NCI-H526 (cell line): ENCODE results near the gene CANX.

Experiments
- DNase-seq, 2 experiments: peaks; one replicate each; lab custom pipeline; 2025; lab: John Stamatoyannopoulos, UW

CANX gene

GRCh38 chr5:179753971-179754370 is 55.2 kb downstream of the CANX start:
- DNase-seq, result no peak

- DNase-seq, result no peak
Measured at GRCh38 chr5:179755022-179755421, 56.3 kb downstream of the CANX start.

- DNase-seq, result no peak
Measured at GRCh38 chr5:179758955-179759354, 60.2 kb downstream of the CANX start.

- DNase-seq, result no peak
Measured at GRCh38 chr5:179759581-179760551, 61.1 kb downstream of the CANX start.

- DNase-seq, result no peak
Measured at GRCh38 chr5:179762079-179762780, 63.5 kb downstream of the CANX start.

- no peak for DNase-seq
Measured at GRCh38 chr5:179762781-179763176, 64.0 kb downstream of the CANX start.

- DNase-seq, result peak; percentile 22 to 67
Measured at GRCh38 chr5:179763215-179763945, 64.6 kb downstream of the CANX start.

- DNase-seq, result no peak
Measured at GRCh38 chr5:179764056-179764455, 65.3 kb downstream of the CANX start.

- no peak for DNase-seq
Measured at GRCh38 chr5:179765400-179765799, 66.6 kb downstream of the CANX start.

GRCh38 chr5:179766021-179766725 is 67.4 kb downstream of the CANX start:
- DNase-seq, result no peak

- DNase-seq, result no peak
Measured at GRCh38 chr5:179766726-179767455, 68.1 kb downstream of the CANX start.

- no peak for DNase-seq
Measured at GRCh38 chr5:179767496-179768100, 68.8 kb downstream of the CANX start.

- no peak for DNase-seq
Measured at GRCh38 chr5:179768326-179769085, 69.7 kb downstream of the CANX start.

- no peak for DNase-seq
Measured at GRCh38 chr5:179769271-179769670, 70.5 kb downstream of the CANX start.

GRCh38 chr5:179769796-179770195 is 71.0 kb downstream of the CANX start:
- no peak for DNase-seq

GRCh38 chr5:179771311-179771895 is 72.6 kb downstream of the CANX start:
- no peak for DNase-seq

GRCh38 chr5:179772351-179772750 is 73.6 kb downstream of the CANX start:
- DNase-seq, result no peak

GRCh38 chr5:179773686-179774040 is 74.9 kb downstream of the CANX start:
- DNase-seq, result no peak

GRCh38 chr5:179774442-179774841 is 75.7 kb downstream of the CANX start:
- DNase-seq, result no peak
